ENCODE data around the gene PLPPR4. TPM values are rescaled to one million over a fixed set of nuclear protein-coding genes. Genes with fewer than 3 reads are reported as not detected.

The PLPPR4 gene
- total and polyA plus RNA-seq, 2 of the 4 experiments (the other 2 are of a cell fraction), result 4.5 to 7.0 TPM

GRCh38 chr1:99334991-99335390 lies 70.7 kb downstream of the PLPPR4 start:
- no TSS peak for BruUV-seq (replicated peaks)

More at GRCh38 chr1:99334991-99335390, 70.7 kb downstream of the PLPPR4 start:
- Histone ChIP-seq H3K9ac (ENCODE audit: low read depth, low read length) (no peak overlapping the region), H3K36me3 (ENCODE audit: control insufficient read depth, insufficient read depth, low read length) (no peaks in the 10 kb centered on the region), H2AK5ac (ENCODE audit: low read depth, low read length) (no peak overlapping the region), H4K8ac (ENCODE audit: low read depth in 2 of 2, low read length in 2 of 2) (no peak overlapping the region), H3K14ac (replicated peaks; ENCODE audit: low read depth, low read length) (no peak overlapping the region), H2BK20ac (ENCODE audit: low read depth, low read length) (no peak overlapping the region), H3K18ac (ENCODE audit: low read depth, low read length) (no peak overlapping the region), H4K91ac (ENCODE audit: insufficient read depth, low read depth, low read length) (no peak overlapping the region), H3K27ac (ENCODE audit: insufficient read depth, low read length) (no peak overlapping the region), H2BK120ac (ENCODE audit: low read depth, low read length) (no peak overlapping the region), H2BK15ac (ENCODE audit: low read depth, low read length) (no peak overlapping the region), H3K9me3 (ENCODE audit: control insufficient read depth, insufficient read depth, low read length) (no peaks in the 10 kb centered on the region), H3K4me2 (ENCODE audit: low read depth, low read length) (no peak overlapping the region), H3K4me1 (ENCODE audit: control insufficient read depth, insufficient read depth, low read length) (no peaks in the 10 kb centered on the region), H3K56ac (ENCODE audit: extremely low read depth, insufficient read depth, low read length) (no peak overlapping the region), H2BK5ac (ENCODE audit: low read depth, low read length, poor library complexity, severe bottlenecking) (no peak overlapping the region), H2AFZ (replicated peaks; ENCODE audit: low read length, poor library complexity) (no peak overlapping the region), H3K79me1 (ENCODE audit: low read depth in 1 of 2, low read length in 2 of 2) (no peaks in the 10 kb centered on the region), H4K5ac (ENCODE audit: low read depth, low read length) (no peak overlapping the region), H3K9me1 (ENCODE audit: insufficient read depth, low read length) (no peaks in the 10 kb centered on the region), H2AK9ac (replicated peaks; ENCODE audit: low read depth, low read length, poor library complexity) (no peak overlapping the region), H3K27me3 (ENCODE audit: control insufficient read depth, insufficient read depth, low read length) (no peaks in the 10 kb centered on the region), H3K23ac (ENCODE audit: low read depth, low read length) (no peak overlapping the region), H4K20me1 (ENCODE audit: insufficient read depth, low read length) (no peaks in the 10 kb centered on the region), H3K4ac (ENCODE audit: low read depth, low read length) (no peak overlapping the region), H3K4me3 (ENCODE audit: insufficient read depth, low read depth, low read length) (no peak overlapping the region)
- TF ChIP-seq, protein P1, sequence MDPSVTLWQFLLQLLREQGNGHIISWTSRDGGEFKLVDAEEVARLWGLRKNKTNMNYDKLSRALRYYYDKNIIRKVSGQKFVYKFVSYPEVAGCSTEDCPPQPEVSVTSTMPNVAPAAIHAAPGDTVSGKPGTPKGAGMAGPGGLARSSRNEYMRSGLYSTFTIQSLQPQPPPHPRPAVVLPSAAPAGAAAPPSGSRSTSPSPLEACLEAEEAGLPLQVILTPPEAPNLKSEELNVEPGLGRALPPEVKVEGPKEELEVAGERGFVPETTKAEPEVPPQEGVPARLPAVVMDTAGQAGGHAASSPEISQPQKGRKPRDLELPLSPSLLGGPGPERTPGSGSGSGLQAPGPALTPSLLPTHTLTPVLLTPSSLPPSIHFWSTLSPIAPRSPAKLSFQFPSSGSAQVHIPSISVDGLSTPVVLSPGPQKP (IDR thresholded peaks at IDR 0.05; ENCODE audit: borderline replicate concordance, low read depth, low read length), result no peak
- TF ChIP-seq SMC3 (IDR thresholded peaks at IDR 0.05; ENCODE audit: low read depth, low read length) (no peak), CEBPB (IDR thresholded peaks at IDR 0.05; ENCODE audit: low read depth, low read length) (no peak), MXI1 (IDR thresholded peaks at IDR 0.05; ENCODE audit: borderline replicate concordance, low read depth, low read length) (no peak), RFX5 (IDR thresholded peaks at IDR 0.05; ENCODE audit: low read depth, low read length) (no peak), BHLHE40 (IDR thresholded peaks at IDR 0.05; ENCODE audit: low read depth, low read length) (no peak), RCOR1 (IDR thresholded peaks at IDR 0.05; ENCODE audit: insufficient replicate concordance, low read length) (no peak), POLR2A (IDR thresholded peaks at IDR 0.05; ENCODE audit: low read depth, low read length) (no peak), RAD21 (IDR thresholded peaks at IDR 0.05; ENCODE audit: low read length) (no peak), FOS (IDR thresholded peaks at IDR 0.05; ENCODE audit: low read depth, low read length) (no peak), CHD1 (IDR thresholded peaks at IDR 0.05; ENCODE audit: low read depth, low read length) (no peak), MAZ (IDR thresholded peaks at IDR 0.05; ENCODE audit: borderline replicate concordance, low read depth, low read length) (no peak), NFE2L2 (IDR thresholded peaks at IDR 0.05; ENCODE audit: low read depth, low read length) (no peak), MAFK (IDR thresholded peaks at IDR 0.05; ENCODE audit: low read depth, low read length) (no peak)
- TF ChIP-seq, protein P2, sequence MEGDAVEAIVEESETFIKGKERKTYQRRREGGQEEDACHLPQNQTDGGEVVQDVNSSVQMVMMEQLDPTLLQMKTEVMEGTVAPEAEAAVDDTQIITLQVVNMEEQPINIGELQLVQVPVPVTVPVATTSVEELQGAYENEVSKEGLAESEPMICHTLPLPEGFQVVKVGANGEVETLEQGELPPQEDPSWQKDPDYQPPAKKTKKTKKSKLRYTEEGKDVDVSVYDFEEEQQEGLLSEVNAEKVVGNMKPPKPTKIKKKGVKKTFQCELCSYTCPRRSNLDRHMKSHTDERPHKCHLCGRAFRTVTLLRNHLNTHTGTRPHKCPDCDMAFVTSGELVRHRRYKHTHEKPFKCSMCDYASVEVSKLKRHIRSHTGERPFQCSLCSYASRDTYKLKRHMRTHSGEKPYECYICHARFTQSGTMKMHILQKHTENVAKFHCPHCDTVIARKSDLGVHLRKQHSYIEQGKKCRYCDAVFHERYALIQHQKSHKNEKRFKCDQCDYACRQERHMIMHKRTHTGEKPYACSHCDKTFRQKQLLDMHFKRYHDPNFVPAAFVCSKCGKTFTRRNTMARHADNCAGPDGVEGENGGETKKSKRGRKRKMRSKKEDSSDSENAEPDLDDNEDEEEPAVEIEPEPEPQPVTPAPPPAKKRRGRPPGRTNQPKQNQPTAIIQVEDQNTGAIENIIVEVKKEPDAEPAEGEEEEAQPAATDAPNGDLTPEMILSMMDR (conservative IDR thresholded peaks at IDR 0.05; ENCODE audit: low read depth, low read length), result no peak
- TF ChIP-seq, protein P3, sequence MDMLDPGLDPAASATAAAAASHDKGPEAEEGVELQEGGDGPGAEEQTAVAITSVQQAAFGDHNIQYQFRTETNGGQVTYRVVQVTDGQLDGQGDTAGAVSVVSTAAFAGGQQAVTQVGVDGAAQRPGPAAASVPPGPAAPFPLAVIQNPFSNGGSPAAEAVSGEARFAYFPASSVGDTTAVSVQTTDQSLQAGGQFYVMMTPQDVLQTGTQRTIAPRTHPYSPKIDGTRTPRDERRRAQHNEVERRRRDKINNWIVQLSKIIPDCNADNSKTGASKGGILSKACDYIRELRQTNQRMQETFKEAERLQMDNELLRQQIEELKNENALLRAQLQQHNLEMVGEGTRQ (IDR thresholded peaks at IDR 0.05; ENCODE audit: low read depth, low read length), result no peak
- in situ Hi-C loops (cut with MboI; ENCODE audit: low sequenced_read_pairs) (no loop called here), dilution Hi-C loops (cut with HindIII; ENCODE audit: low sequenced_read_pairs, unreplicated experiment) (no loop called here), intact Hi-C loops (cut with micrococcal nuclease) (no loop called here)
- POLR2A ChIA-PET (ENCODE audit: unreplicated experiment), result no interaction called here
- CTCF ChIA-PET, result no interaction called here
- WGBS, 2 experiments (ENCODE audit: extremely low coverage in 2 of 2, insufficient read length in 1 of 2), result no CpG with 5 or more reads among the region's 5 CpGs
- ATAC-seq (ENCODE audit: low read depth) (no peak), DNase-seq (no peak)

Data from IMR-90 (cell line).